ENCODE measurements around the gene SEMA3F. TPM values are rescaled to one million over a fixed set of nuclear protein-coding genes. Genes with fewer than 3 reads are reported as not detected.

SEMA3F gene
- total RNA-seq, 3 donors from 2014 or later, result 10.7 to 15.3 (median 14.6) TPM

GRCh38 chr3:50123394-50124051, 31.6 kb upstream of the SEMA3F start:
- intact Hi-C loops (cut with DNase I, micrococcal nuclease), result loop anchor here in 1 of 2 donors (5.0 kb wide), 1 partner anchor 64 kb away; no protein-coding TSS in a partner anchor
- DNase-seq (no peak), ATAC-seq (peak; percentile 10)
- H3K36me3 ChIP-seq (ENCODE audit: low read depth), result no peaks in the 10 kb centered on the region
- TF ChIP-seq CTCF (IDR thresholded peaks at IDR 0.05), result no peak
- H3K4me1 ChIP-seq (ENCODE audit: low read depth), result no peaks in the 10 kb centered on the region
- H3K9me3 ChIP-seq, result no peaks in the 10 kb centered on the region
- H3K4me3 ChIP-seq, result no peak overlapping the region

- intact Hi-C loops (cut with DNase I, micrococcal nuclease), result loop anchor here in 1 of 2 donors (5.0 kb wide), 1 partner anchor 63 kb away; no protein-coding TSS in a partner anchor
- Histone ChIP-seq H3K4me3 (no peak overlapping the region), H3K4me1 (ENCODE audit: low read depth) (no peaks in the 10 kb centered on the region), H3K9me3 (no peaks in the 10 kb centered on the region), H3K36me3 (ENCODE audit: low read depth) (no peaks in the 10 kb centered on the region)
- ATAC-seq, result peak; percentile 4
- DNase-seq, result no peak
- TF ChIP-seq CTCF (IDR thresholded peaks at IDR 0.05), result no peak
Measured at GRCh38 chr3:50124052-50124799, 30.9 kb upstream of the SEMA3F start.

GRCh38 chr3:50124800-50125178, 30.3 kb upstream of the SEMA3F start:
- Histone ChIP-seq H3K4me3 (no peak overlapping the region), H3K9me3 (no peaks in the 10 kb centered on the region), H3K4me1 (ENCODE audit: low read depth) (no peaks in the 10 kb centered on the region), H3K36me3 (ENCODE audit: low read depth) (no peaks in the 10 kb centered on the region)
- no peak for TF ChIP-seq CTCF (IDR thresholded peaks at IDR 0.05)
- peak in 1 of 3 donors; percentile 25 for DNase-seq
- intact Hi-C loops (cut with DNase I, micrococcal nuclease), result loop anchor here in 1 of 2 donors (5.0 kb wide), 1 partner anchor 63 kb away; no protein-coding TSS in a partner anchor
- ATAC-seq, result no peak

- intact Hi-C loops (cut with DNase I, micrococcal nuclease), result no loop called here
- no peaks in the 10 kb centered on the region for H3K36me3 ChIP-seq (ENCODE audit: low read depth)
- ATAC-seq (no peak), DNase-seq (peak in 1 of 3 donors; percentile 10)
- no peaks in the 10 kb centered on the region for H3K9me3 ChIP-seq
- no peak overlapping the region for H3K4me3 ChIP-seq
- no peaks in the 10 kb centered on the region for H3K4me1 ChIP-seq (ENCODE audit: low read depth)
- no peak for TF ChIP-seq CTCF (IDR thresholded peaks at IDR 0.05)
Measured at GRCh38 chr3:50125541-50126286, 29.4 kb upstream of the SEMA3F start.

GRCh38 chr3:50126287-50127211, 28.6 kb upstream of the SEMA3F start:
- no peak overlapping the region for H3K4me3 ChIP-seq
- no peaks in the 10 kb centered on the region for H3K9me3 ChIP-seq
- DNase-seq (peak in 1 of 3 donors; percentile 24), ATAC-seq (no peak)
- TF ChIP-seq CTCF (IDR thresholded peaks at IDR 0.05), result no peak
- no peaks in the 10 kb centered on the region for H3K36me3 ChIP-seq (ENCODE audit: low read depth)
- no peaks in the 10 kb centered on the region for H3K4me1 ChIP-seq (ENCODE audit: low read depth)
- intact Hi-C loops (cut with DNase I, micrococcal nuclease), result no loop called here
